A673 (cell line): Measurements from ENCODE around the gene ASPM.

Experiments
- EZH2 ChIP-seq: fragments of 200-600 bp; sonication (generic); IDR thresholded peaks from 2 replicates; pipeline ENCODE4 v1.6.1; 2017; ENCODE audit warnings: borderline replicate concordance, low read depth, mild to moderate bottlenecking, mixed read lengths, antibody characterized with exemption, low read length; ENCODE audit not compliant: poor library complexity, severe bottlenecking
- TF ChIP-seq, protein P1 (sequence below): fragments of 300-800, 200-600 bp; sonication (generic); conservative IDR thresholded peaks from 2 replicates; pipeline ENCODE4 v1.5.1; 2017; ENCODE audit warnings: low read depth, mild to moderate bottlenecking, antibody characterized with exemption, low read length, moderate library complexity, mixed read lengths

DNA sequence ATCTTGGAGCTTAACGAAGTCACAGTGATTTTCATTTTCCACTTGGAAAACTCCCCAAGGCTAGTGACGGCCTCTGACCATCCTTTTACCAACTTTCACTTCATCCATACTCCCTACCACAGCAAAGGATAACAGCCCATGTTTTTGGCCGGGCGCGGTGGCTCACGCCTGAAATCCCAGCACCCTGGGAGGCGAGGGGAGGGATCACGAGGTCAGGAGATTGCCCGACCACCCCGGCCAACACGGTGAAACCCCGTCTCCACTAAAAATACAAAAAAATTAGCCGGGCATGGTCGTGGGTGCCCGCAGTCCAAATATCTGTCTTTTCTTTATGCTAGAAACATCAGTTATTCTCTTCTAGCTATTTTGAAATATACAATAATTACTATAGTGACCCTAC is 7.3 kb downstream of the ASPM start:
- TF ChIP-seq, protein P1, sequence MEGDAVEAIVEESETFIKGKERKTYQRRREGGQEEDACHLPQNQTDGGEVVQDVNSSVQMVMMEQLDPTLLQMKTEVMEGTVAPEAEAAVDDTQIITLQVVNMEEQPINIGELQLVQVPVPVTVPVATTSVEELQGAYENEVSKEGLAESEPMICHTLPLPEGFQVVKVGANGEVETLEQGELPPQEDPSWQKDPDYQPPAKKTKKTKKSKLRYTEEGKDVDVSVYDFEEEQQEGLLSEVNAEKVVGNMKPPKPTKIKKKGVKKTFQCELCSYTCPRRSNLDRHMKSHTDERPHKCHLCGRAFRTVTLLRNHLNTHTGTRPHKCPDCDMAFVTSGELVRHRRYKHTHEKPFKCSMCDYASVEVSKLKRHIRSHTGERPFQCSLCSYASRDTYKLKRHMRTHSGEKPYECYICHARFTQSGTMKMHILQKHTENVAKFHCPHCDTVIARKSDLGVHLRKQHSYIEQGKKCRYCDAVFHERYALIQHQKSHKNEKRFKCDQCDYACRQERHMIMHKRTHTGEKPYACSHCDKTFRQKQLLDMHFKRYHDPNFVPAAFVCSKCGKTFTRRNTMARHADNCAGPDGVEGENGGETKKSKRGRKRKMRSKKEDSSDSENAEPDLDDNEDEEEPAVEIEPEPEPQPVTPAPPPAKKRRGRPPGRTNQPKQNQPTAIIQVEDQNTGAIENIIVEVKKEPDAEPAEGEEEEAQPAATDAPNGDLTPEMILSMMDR: no peak
- TF ChIP-seq EZH2: no peak
